Measurements from ENCODE around the gene TEPSIN.

DNA sequence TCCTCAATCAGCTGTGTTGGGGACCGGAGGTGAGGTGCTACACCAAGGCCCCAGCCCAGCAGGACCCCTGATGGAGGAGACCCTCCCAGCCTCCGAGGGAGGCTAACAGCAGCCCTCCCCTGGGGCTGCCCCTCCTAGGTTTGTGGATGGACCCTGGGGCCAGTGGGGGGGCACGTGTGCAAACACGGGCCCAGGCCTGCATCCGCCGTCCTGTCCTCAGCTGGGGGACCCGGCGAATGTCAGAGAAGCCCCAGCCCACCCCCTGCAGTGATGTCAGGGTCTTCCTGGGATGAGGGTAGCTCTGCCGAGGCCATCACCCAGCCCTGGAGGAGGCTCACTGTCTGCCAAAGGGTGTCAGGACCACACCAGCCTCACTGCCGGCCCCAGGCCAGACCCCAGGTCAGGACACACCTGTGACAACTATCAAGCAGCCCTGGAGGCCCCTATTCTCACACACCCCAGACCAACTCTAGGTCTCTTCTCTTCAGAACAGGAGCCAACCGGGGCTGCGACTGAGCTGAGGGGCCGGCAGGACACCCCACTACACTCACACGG, 42.8 kb downstream of the TEPSIN start:
- TF ChIP-seq, protein P1, sequence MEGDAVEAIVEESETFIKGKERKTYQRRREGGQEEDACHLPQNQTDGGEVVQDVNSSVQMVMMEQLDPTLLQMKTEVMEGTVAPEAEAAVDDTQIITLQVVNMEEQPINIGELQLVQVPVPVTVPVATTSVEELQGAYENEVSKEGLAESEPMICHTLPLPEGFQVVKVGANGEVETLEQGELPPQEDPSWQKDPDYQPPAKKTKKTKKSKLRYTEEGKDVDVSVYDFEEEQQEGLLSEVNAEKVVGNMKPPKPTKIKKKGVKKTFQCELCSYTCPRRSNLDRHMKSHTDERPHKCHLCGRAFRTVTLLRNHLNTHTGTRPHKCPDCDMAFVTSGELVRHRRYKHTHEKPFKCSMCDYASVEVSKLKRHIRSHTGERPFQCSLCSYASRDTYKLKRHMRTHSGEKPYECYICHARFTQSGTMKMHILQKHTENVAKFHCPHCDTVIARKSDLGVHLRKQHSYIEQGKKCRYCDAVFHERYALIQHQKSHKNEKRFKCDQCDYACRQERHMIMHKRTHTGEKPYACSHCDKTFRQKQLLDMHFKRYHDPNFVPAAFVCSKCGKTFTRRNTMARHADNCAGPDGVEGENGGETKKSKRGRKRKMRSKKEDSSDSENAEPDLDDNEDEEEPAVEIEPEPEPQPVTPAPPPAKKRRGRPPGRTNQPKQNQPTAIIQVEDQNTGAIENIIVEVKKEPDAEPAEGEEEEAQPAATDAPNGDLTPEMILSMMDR (IDR thresholded peaks at IDR 0.05): no peak
- no peak for TF ChIP-seq EP300 (IDR thresholded peaks at IDR 0.05)

All from upper lobe of left lung (tissue), 4 donors.